Fibroblast of lung (primary cell): ENCODE data around the gene GLDC. TPM values are rescaled to one million over a fixed set of nuclear protein-coding genes. Genes with fewer than 3 reads are reported as not detected.

Experiments
- DNase-seq, 2 donors: peaks; one replicate each; pipeline versions ENCODE4 v3.0.0 to v3.0.0-alpha.2; 2010; ENCODE audit warnings: low read depth in 2 of 2
- H2AFZ ChIP-seq: 2 replicates; pipeline ENCODE4 v1.5.1; 2012; ENCODE audit warnings: low read length, control low read depth, inconsistent platforms
- H3K27ac ChIP-seq: 2 replicates; pipeline ENCODE4 v1.5.1; 2011; ENCODE audit warnings: low read length, control low read depth; ENCODE audit not compliant: insufficient read depth
- H3K27me3 ChIP-seq: 2 replicates; pipeline ENCODE4 v1.5.1; 2011; ENCODE audit warnings: mild to moderate bottlenecking, low read length; ENCODE audit not compliant: control insufficient read depth, insufficient read depth
- H3K36me3 ChIP-seq: 2 replicates; pipeline ENCODE4 v1.5.1; 2011; ENCODE audit warnings: low read length; ENCODE audit not compliant: control insufficient read depth, insufficient read depth
- H3K4me1 ChIP-seq: 2 replicates; pipeline ENCODE4 v1.5.1; 2011; ENCODE audit warnings: low read length; ENCODE audit not compliant: control insufficient read depth, insufficient read depth; ENCODE audit errors: extremely low read depth
- H3K4me2 ChIP-seq: 2 replicates; pipeline ENCODE4 v1.5.1; 2011; ENCODE audit warnings: low read length, control low read depth; ENCODE audit not compliant: insufficient read depth; ENCODE audit errors: extremely low read depth
- H3K4me3 ChIP-seq, 4 experiments: fragments of 200-600 bp in 1 of 4; sonication (generic) in 1 of 4; replicated peaks in 1 of 4; 2 replicates each; pipeline ENCODE4 v1.5.1; 2011 to 2016; ENCODE audit warnings: low read length in 4 of 4, low read depth in 3 of 4, mild to moderate bottlenecking in 3 of 4, control low read depth in 2 of 4, inconsistent platforms in 1 of 4, mixed read lengths in 1 of 4; ENCODE audit not compliant: insufficient read depth in 1 of 4; ENCODE audit errors: control extremely low read depth in 1 of 4
- H3K79me2 ChIP-seq: 2 replicates; pipeline ENCODE4 v1.5.1; 2012; ENCODE audit warnings: mild to moderate bottlenecking, low read length, inconsistent platforms; ENCODE audit not compliant: control insufficient read depth, insufficient read depth
- H3K9ac ChIP-seq: 2 replicates; pipeline ENCODE4 v1.5.1; 2011; ENCODE audit warnings: mild to moderate bottlenecking, low read length, control low read depth; ENCODE audit not compliant: insufficient read depth
- H3K9me3 ChIP-seq: 2 replicates; pipeline ENCODE4 v1.5.1; 2012; ENCODE audit warnings: low read depth, low read length; ENCODE audit not compliant: control insufficient read depth, insufficient read depth
- H4K20me1 ChIP-seq: 2 replicates; pipeline ENCODE4 v1.5.1; 2011; ENCODE audit warnings: low read length; ENCODE audit not compliant: control insufficient read depth, insufficient read depth; ENCODE audit errors: extremely low read depth
- CTCF ChIP-seq, 2 donors: IDR thresholded peaks in 1 of 2; conservative IDR thresholded peaks in 1 of 2; 1 replicate in 1 of 2; 2 replicates in 1 of 2; pipeline ENCODE4 v1.5.1; 2011 to 2012; ENCODE audit warnings: low read length in 2 of 2, control low read depth in 1 of 2, inconsistent platforms in 1 of 2, low read depth in 1 of 2, mild to moderate bottlenecking in 1 of 2
- EZH2 ChIP-seq: IDR thresholded peaks from 2 replicates; pipeline ENCODE4 v1.5.1; 2012; ENCODE audit warnings: low read length, control low read depth, mild to moderate bottlenecking; ENCODE audit errors: missing control alignments
- polyA plus RNA-seq, 2 donors: library from polyadenylated mRNA; depleted of rRNA in 1 of 2; stranded (reverse) in 1 of 2; unstranded in 1 of 2; fragments of >200 nt; gene quantifications; 2 replicates each; pipeline ENCODE4 v1.2.1, GENCODE V29; 2011 to 2012; ENCODE audit warnings: missing spikeins in 1 of 2
- total RNA-seq: library from RNA; depleted of rRNA; stranded (reverse); fragments of >200 nt; gene quantifications from 2 replicates; pipeline ENCODE4 v1.2.1, GENCODE V29; 2014

The GLDC gene
- total and polyA plus RNA-seq, 2 donors (not counting 1 experiment from before 2014, with no cell fraction given) = 0.45 to 0.83 TPM

GRCh38 chr9:6495466-6495865 lies 150.1 kb downstream of the GLDC start:
- Histone ChIP-seq H3K4me3 (no peak overlapping the region), H3K4me2 (no peak overlapping the region), H3K36me3 (peaks cover 5% of the 10 kb centered on the region), H3K79me2 (peaks cover 9% of the 10 kb centered on the region), H2AFZ (no peak overlapping the region), H3K4me1 (peaks cover 4% of the 10 kb centered on the region), H3K9me3 (no peaks in the 10 kb centered on the region), H4K20me1 (no peaks in the 10 kb centered on the region), H3K27ac (no peak overlapping the region), H3K27me3 (no peaks in the 10 kb centered on the region), H3K9ac (no peak overlapping the region)
- TF ChIP-seq EZH2 = no peak
- no peak for TF ChIP-seq CTCF (conservative IDR thresholded peaks at IDR 0.05 in 1 of 2, IDR thresholded peaks at IDR 0.05 in 1 of 2; ENCODE audit: low read depth in 1 of 2, low read length in 2 of 2)
- DNase-seq = no peak

DNA sequence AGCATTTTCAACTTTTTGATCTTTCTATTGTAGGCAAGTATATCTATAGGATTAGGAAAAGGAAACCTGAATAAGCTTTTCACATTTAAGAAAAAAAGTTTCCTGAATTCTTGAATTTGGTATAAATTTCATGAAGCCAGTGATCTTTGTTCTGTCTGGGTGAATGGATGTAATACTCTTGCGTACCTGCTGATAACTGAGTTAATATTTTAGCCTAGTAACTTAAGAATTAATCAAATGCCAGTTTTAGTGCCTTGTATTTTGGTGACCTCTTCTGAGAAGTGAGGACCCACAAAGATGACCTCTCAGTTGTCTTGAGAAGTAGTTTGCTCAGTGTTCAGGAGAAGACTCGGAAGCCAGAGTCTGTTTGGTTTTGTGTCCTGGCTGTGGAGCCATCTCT lies 154.7 kb downstream of the GLDC start:
- Histone ChIP-seq H3K9me3 (no peaks in the 10 kb centered on the region), H3K79me2 (peaks cover 13% of the 10 kb centered on the region), H3K27me3 (no peaks in the 10 kb centered on the region), H3K4me3 (no peak overlapping the region), H3K27ac (no peak overlapping the region), H3K36me3 (peaks cover 3% of the 10 kb centered on the region), H4K20me1 (no peaks in the 10 kb centered on the region), H3K4me1 (no peaks in the 10 kb centered on the region), H3K4me2 (no peak overlapping the region), H2AFZ (no peak overlapping the region), H3K9ac (no peak overlapping the region)
- no peak for DNase-seq
- no peak for TF ChIP-seq EZH2
- TF ChIP-seq CTCF (conservative IDR thresholded peaks at IDR 0.05 in 1 of 2, IDR thresholded peaks at IDR 0.05 in 1 of 2; ENCODE audit: low read depth in 1 of 2, low read length in 2 of 2) = no peak

- H3K4me1 ChIP-seq = no peaks in the 10 kb centered on the region
- no peaks in the 10 kb centered on the region for H4K20me1 ChIP-seq
- no peak overlapping the region for H3K9ac ChIP-seq
- H3K79me2 ChIP-seq = peaks cover 13% of the 10 kb centered on the region
- H2AFZ ChIP-seq = no peak overlapping the region
- no peak overlapping the region for H3K4me2 ChIP-seq
- peaks cover 2% of the 10 kb centered on the region for H3K36me3 ChIP-seq
- no peak overlapping the region for H3K27ac ChIP-seq
- no peaks in the 10 kb centered on the region for H3K9me3 ChIP-seq
- H3K27me3 ChIP-seq = no peaks in the 10 kb centered on the region
- H3K4me3 ChIP-seq = no peak overlapping the region
- DNase-seq = no peak
- no peak for TF ChIP-seq EZH2
- no peak for TF ChIP-seq CTCF (conservative IDR thresholded peaks at IDR 0.05 in 1 of 2, IDR thresholded peaks at IDR 0.05 in 1 of 2; ENCODE audit: low read depth in 1 of 2, low read length in 2 of 2)
These were observed 156.4 kb downstream of the GLDC start for GRCh38 chr9:6489099-6489498.
